ENCODE data around the gene ZFP1. TPM values are rescaled to one million over a fixed set of nuclear protein-coding genes. Genes with fewer than 3 reads are reported as not detected.

The ZFP1 gene
- total RNA-seq, 2 donors from 2014 or later = 5.9 to 6.8 TPM

DNA sequence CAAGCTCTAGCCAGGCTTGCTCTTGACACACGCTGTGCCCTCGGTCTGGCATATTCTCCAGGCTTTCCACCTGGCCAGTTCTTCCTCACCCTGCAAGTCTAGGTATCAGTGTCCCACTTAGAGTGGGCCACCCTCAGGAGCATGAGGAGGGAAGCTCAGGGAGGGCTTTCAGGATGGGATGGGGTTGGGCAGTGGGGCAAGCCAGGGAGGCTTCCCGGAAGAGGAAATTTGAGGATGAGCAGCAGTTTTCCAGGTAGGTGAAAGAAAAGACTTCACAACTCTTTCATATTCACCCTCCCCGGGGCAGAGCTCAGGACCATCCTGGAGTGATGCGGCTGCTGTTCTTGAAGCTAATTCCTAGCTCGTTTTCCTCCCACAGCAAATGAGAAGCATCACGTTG is 17.2 kb upstream of the ZFP1 start:
- DNase-seq = no peak
- no peak for ATAC-seq
- intact Hi-C loops (cut with DNase I) = loop anchor here in 1 of 2 donors (10.0 kb wide), 1 partner anchor 426 kb away; the partner anchor contains the start of gene MLKL

GRCh38 chr16:75138233-75138632 is 10.1 kb upstream of the ZFP1 start:
- DNase-seq = no peak
- intact Hi-C loops (cut with DNase I) = loop anchor here in 1 of 2 donors (10.0 kb wide), 1 partner anchor 433 kb away; the partner anchor contains the start of gene MLKL

DNA sequence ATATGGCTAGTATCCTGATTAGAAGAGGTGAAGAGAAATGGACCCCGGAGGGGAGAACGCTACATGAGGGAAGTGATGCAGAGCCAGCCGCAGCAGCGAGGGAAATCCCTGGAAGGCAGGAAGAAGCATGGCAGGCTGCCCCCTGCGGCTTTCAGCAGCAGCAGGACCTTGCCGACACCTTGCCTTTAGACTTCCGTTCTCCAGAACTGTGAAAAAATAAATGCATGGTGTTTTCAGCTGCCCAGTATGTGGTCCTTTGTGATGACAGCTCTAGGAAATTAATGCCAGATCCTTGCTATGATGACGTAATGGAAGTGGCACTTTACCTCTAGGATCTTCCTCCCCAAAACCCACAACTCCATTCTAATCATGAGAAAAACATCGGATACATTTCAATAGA is 9.7 kb upstream of the ZFP1 start:
- ATAC-seq (no peak), DNase-seq (no peak)
- intact Hi-C loops (cut with DNase I) = loop anchor here in 1 of 2 donors (10.0 kb wide), 1 partner anchor 434 kb away; the partner anchor contains the start of gene MLKL

More at GRCh38 chr16:75138233-75138632, 10.1 kb upstream of the ZFP1 start:
- ATAC-seq = no peak

DNA sequence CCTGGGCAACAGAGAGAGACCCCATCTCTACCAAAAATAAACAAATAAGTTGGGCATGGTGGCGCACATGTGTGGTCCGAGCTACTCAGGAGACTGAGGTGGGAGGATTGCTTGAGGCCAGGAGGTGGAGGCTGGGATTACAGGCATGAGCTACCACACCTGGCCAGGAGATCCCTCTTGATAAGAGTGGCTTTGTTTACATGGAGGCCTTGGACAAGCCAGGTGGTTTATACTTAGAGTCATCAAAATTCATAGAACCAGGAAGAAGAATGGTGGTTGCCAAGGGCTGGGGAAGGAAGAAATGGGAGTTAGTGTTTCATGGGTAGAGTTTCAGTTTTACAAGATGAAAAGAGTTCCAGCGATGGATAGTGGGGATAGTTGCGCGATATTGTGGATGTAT is 8.8 kb upstream of the ZFP1 start:
- ATAC-seq = no peak
- intact Hi-C loops (cut with DNase I) = loop anchor here in 1 of 2 donors (10.0 kb wide), 1 partner anchor 435 kb away; the partner anchor contains the start of gene MLKL
- DNase-seq = no peak

DNA sequence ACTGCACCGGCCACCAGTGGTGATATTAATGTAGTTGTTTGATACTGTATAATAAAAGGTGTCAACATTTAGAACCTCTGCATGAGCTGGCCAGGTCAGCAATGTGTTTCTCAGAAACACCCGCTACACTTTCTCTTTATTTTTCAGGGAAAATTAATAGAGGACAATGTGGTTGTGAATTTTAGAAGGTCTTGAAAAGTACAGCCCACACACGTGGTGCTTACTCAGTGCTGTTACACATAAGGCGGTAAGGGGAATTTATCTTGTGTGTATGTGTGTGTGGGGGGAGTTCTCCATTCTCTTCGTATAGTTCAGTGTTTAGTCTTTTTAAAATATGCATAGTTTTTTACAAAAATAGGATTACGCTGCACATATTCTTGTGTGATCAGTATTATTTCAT is 4.4 kb upstream of the ZFP1 start:
- intact Hi-C loops (cut with DNase I) = no loop called here
- DNase-seq = no peak
- no peak for ATAC-seq

- intact Hi-C loops (cut with DNase I) = no loop called here
- DNase-seq = no peak
- ATAC-seq = no peak
These were observed 385 bp upstream of the ZFP1 start for GRCh38 chr16:75147968-75148310.

- ATAC-seq (no peak), DNase-seq (no peak)
- intact Hi-C loops (cut with DNase I) = no loop called here
These were observed 3.5 kb downstream of the ZFP1 start for GRCh38 chr16:75151798-75152197.

DNA sequence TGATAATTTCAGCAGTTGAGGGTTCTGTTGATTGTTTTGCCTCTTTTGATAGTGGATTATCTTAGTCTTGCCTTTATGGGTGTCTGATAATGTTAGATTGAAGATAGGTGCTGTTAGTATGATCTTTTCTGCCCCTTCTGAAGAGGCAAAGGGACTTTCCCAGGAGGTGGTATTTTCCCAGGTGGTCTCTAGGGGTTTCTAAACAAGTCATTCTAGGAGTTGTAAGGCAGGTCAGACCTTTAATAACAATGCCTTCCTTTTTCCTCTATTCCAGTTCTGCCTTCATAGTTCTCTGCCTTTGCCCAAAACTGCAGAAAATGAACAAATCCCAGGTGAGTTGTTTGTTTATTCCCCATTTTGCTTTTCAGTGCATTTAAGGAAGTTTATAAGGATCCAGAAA is 4.3 kb downstream of the ZFP1 start:
- DNase-seq (no peak), ATAC-seq (no peak)
- intact Hi-C loops (cut with DNase I) = no loop called here

GRCh38 chr16:75160386-75160785 is 12.1 kb downstream of the ZFP1 start:
- no peak for ATAC-seq
- intact Hi-C loops (cut with DNase I) = no loop called here
- no peak for DNase-seq

GRCh38 chr16:75169899-75170405 is 21.6 kb downstream of the ZFP1 start:
- DNase-seq = no peak
- ATAC-seq = no peak
- intact Hi-C loops (cut with DNase I) = no loop called here

- intact Hi-C loops (cut with DNase I) = no loop called here
- ATAC-seq (no peak), DNase-seq (no peak)
These were observed 24.3 kb downstream of the ZFP1 start for GRCh38 chr16:75172578-75172977.

DNA sequence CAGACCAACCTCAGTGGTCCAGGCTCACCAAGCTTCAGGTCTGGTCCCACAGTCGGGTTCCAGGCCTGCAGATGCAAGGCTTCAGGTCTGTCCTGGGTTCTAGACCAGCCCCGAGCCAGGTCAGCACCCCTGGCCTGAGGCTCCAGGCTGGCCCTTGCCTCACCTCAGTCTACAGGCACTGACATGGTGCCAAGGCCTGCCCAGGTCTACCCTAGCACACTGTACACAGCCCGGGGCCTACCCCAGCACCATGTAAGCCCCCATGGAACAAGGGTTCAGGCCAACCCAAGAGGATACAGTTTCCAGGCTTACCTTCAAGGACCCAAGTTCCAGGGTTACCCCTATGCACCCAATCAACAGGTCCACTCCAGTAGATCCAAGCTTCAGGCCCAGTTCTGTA is 26.8 kb downstream of the ZFP1 start:
- no peak for ATAC-seq
- intact Hi-C loops (cut with DNase I) = no loop called here
- DNase-seq = no peak

- ATAC-seq (no peak), DNase-seq (no peak)
- intact Hi-C loops (cut with DNase I) = no loop called here
These were observed 28.6 kb downstream of the ZFP1 start for GRCh38 chr16:75176926-75177325.

- intact Hi-C loops (cut with DNase I) = no loop called here
These were observed 30.9 kb downstream of the ZFP1 start for GRCh38 chr16:75179208-75179607.

DNA sequence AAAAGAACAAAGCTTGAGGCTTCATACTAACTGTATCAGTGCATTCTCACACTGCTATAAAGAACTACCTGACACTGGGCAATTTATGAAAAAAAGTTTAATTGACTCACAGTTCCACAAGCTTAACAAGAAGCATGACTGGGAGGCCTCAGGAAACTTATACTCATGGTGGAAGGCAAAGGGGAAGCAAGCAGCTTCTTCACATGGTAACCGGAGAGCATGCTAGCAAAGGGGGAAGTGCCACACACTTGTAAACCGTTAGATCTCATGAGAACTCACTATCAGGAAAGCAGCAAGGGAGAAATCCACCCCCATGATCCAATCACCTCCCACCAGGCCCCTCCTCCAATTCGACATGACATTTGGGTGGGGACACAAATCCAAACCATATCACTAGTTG is 33.3 kb downstream of the ZFP1 start:
- no peak for ATAC-seq
- no peak for DNase-seq
- intact Hi-C loops (cut with DNase I) = no loop called here

More at GRCh38 chr16:75179208-75179607, 30.9 kb downstream of the ZFP1 start:
- DNase-seq = no peak
- no peak for ATAC-seq

- no peak for DNase-seq
- intact Hi-C loops (cut with DNase I) = no loop called here
- ATAC-seq = no peak
These were observed 40.6 kb downstream of the ZFP1 start for GRCh38 chr16:75188832-75189477.

- no peak for DNase-seq
- intact Hi-C loops (cut with DNase I) = no loop called here
These were observed 41.4 kb downstream of the ZFP1 start for GRCh38 chr16:75189638-75190245.

GRCh38 chr16:75192606-75193264 is 44.4 kb downstream of the ZFP1 start:
- intact Hi-C loops (cut with DNase I) = no loop called here
- DNase-seq (no peak), ATAC-seq (no peak)

More at GRCh38 chr16:75189638-75190245, 41.4 kb downstream of the ZFP1 start:
- no peak for ATAC-seq

DNA sequence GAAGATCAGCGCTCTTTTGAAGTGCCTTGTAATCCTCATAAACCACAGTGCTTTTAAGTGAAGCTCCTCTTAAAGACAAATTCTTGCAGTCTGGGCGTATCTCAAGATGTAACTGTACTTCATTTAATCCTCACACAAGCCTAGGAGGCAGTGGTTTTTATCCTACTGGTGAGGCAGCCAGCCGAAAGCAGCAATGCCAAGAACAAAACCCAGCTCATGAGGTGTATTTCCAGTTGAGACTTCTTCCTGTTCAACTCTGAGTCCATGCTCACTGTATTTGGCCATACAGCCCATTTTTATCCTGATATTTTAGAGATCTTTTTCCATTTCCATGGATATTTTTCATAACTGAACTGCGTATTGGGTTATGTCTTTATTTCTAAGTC is 44.9 kb downstream of the ZFP1 start:
- ATAC-seq (no peak), DNase-seq (no peak)
- intact Hi-C loops (cut with DNase I) = no loop called here

DNA sequence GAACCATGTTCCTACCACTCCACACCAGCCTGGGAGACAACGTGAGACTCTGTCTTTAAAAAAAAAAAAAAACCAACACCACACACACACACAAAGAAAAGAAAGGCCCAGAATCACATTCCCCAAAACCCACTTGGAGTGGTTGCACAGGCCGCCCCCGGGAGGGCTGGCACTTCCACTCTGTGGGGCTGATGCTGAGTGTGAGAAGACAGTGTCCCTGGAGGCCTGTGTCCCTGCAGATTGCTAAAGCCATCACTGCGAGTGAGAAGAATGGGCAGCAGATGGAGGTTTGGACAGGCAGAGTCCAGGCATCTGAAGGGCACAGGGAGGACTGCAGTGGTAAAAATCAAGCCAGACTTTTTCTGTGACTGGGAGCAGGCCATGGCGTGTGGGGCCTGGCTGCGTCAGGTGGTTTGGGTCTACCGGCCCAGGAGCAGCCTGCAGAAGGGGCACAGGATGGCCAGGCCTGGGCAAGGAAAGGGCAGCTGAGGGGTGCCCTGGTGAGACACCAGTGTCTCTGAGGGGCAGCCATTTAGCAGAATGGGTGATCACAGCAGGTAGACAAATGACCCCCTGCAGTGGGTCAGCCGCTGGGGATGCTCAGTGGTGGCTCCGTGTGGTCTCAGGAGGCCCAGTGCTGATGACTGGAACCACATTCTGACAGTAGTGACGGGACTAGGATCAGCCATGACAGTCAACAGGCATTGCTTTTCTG is 45.6 kb downstream of the ZFP1 start:
- no peak for DNase-seq
- ATAC-seq = no peak
- intact Hi-C loops (cut with DNase I) = no loop called here

All from left cardiac atrium (tissue), 4 donors.